Astrocyte (in vitro differentiated cells and primary cell): ENCODE measurements around the gene CBX2.

ENCODE experiments used
- CTCF ChIP-seq: IDR thresholded peaks from 2 replicates; pipeline ENCODE4 v1.5.1; 2011; ENCODE audit warnings: low read depth, mild to moderate bottlenecking, inconsistent platforms, low read length, moderate library complexity; ENCODE audit not compliant: insufficient read depth
- EZH2 ChIP-seq: IDR thresholded peaks from 2 replicates; pipeline ENCODE4 v1.6.1; 2012; ENCODE audit warnings: mild to moderate bottlenecking, low read length, inconsistent platforms; ENCODE audit not compliant: insufficient read depth

- TF ChIP-seq CTCF = no peak
- TF ChIP-seq EZH2 = no peak
Observed at GRCh38 chr17:79742951-79743476, 34.9 kb upstream of the CBX2 start.
